GM19193 (cell line): ENCODE results near the gene DPP10.

Experiments used
- POLR2A ChIP-seq: IDR thresholded peaks from 4 replicates; pipeline ENCODE4 v1.6.1; 2011; ENCODE audit not compliant: insufficient read depth, insufficient read length; ENCODE audit errors: extremely low read depth

DPP10 gene

GRCh38 chr2:115327061-115327460, 884.6 kb downstream of the DPP10 start:
- TF ChIP-seq POLR2A = no peak

DNA sequence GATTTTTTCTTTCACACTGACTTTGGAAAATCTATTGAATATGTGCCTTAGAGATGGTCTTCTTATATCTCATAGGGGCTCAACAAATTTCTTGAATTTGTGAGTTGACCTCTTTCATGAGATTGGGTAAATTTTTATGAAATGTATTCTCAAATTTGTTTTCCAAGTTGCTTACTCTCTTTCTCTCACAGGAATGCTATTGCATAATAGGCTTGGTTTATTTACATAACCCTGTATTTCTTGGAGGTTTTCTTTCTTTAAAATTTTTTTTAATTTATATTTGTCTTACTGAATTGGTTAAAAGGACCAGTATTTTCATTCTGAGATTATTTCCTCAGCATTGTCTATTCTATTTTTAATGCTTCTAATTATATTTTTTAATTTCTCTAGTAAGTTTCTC, 917.1 kb downstream of the DPP10 start:
- TF ChIP-seq POLR2A = no peak

- no peak for TF ChIP-seq POLR2A
Measured at GRCh38 chr2:115364093-115364492, 921.7 kb downstream of the DPP10 start.

- TF ChIP-seq POLR2A = no peak
Measured at GRCh38 chr2:115369400-115369799, 927.0 kb downstream of the DPP10 start.

GRCh38 chr2:115374981-115375380, 932.5 kb downstream of the DPP10 start:
- no peak for TF ChIP-seq POLR2A

DNA sequence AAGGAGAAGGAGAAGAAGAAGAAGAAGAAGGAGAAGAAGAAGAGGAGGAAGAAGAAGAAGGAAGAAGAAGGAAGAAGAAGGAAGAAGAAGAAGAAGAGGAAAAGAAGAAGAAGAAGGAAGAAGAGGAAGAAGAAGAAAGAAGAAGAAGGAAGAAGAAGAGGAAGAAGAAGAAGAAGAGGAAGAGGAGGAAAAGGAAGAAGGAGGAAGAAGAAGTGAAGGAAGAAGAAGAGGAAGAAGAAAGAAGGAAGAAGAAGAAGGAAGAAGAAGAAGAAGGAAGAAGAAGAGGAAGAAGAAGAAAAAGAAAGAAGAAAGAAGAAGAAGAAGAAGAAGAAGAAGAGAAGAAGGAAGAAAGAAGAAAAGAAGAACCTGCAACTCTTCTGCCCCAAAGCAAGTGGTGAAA, 942.0 kb downstream of the DPP10 start:
- TF ChIP-seq POLR2A = no peak

GRCh38 chr2:115386465-115386864, 944.0 kb downstream of the DPP10 start:
- TF ChIP-seq POLR2A = no peak

DNA sequence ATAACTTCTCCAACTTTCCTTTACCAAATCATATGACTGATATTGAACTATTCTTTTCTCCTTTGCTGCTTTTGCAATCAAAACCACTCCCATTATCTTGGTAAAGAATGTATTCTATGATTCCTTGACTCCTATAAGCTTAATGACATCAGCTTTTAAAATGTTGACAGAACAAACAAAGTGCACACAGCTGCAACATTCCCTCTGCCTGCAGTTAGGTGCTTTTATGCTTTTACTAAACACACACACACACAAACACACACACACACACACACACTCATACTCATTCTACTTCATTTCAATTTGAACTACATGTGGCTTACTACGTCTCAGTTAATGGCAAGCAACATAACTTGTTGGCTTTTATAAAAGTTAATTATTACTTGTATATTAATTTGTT, 946.6 kb downstream of the DPP10 start:
- TF ChIP-seq POLR2A = no peak

- TF ChIP-seq POLR2A = no peak
Measured at GRCh38 chr2:115389898-115390565, 947.6 kb downstream of the DPP10 start.

DNA sequence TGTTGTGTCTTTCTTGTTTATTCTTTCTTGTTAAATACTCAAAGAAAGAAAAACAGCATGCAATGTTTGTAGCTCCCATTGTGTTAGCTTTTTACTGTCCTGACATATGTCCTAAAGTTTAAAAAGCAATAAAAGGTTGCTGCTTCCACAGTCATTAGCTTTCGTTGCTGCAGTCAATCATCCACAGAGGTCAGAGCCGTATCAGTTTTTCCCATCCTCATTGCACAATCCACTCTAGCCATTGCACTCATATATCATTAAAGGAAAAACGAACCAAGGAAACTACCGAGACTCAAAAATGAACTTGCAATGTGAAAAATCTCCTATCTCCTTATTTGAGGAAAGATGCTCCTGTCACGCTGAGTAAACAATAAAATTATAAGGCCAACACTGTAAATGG, 954.1 kb downstream of the DPP10 start:
- TF ChIP-seq POLR2A = no peak

DNA sequence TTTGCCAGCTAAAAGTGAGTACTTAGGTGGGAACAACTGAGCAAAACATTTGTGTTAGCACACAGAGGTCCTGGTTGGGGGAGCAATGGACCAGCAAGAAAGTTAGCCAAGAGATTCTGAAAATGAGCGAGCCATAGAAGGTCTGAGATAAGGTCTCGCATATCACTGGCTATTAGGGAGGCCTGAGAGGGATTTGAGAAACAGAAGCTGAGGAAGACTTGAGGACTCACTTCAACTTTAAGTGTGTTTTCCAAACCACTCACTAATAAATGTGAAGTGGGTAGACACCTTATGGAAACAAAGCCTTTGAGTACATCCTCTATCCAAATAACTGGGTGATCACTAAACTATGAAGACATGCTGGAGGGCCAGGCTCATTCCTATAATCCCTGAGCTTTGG, 958.5 kb downstream of the DPP10 start:
- no peak for TF ChIP-seq POLR2A

- TF ChIP-seq POLR2A = no peak
Measured at GRCh38 chr2:115412501-115412900, 970.1 kb downstream of the DPP10 start.

- TF ChIP-seq POLR2A = no peak
Measured at GRCh38 chr2:115413791-115414190, 971.4 kb downstream of the DPP10 start.

DNA sequence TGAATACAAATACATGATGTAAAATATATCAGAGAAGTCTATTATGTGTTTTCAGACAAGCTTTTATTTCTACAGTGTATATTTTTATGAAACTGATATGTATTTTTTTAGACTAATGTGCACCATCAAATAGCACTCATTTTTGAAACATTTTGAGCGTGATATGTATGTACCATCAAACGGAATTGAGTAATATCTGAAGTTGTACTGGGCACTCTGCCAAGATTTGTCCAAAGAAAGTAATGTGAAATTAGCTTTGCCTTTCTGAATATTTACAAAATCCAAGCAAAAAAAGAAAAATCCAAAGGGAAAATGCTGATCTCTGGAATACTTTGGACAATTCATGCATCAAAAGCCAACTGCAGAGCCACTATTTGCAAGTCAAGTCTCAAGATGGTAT, 972.0 kb downstream of the DPP10 start:
- TF ChIP-seq POLR2A = no peak

GRCh38 chr2:115422004-115422634, 979.7 kb downstream of the DPP10 start:
- no peak for TF ChIP-seq POLR2A

DNA sequence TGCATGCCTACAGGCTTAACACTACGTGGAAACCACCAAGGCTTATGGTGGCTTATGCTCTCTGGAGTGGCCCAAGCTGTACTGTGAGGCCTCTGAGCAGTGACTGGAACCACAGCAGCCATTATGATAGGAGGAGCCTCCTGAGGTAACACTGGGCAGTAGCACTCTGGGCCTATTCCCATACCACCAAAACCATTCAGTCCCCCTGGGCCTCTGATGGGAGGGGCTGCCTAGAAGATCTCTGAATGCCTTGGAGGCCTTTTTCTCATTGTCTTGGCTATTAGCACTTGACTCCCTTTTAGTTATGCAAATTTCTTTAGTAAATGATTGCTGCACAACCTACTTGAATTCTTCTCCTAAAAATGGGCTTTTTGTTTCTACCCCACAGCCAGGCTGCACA, 985.0 kb downstream of the DPP10 start:
- no peak for TF ChIP-seq POLR2A
